HG02840 (cell line): ENCODE data around the gene FOXN3.
"Not testable (repeated sequence)": the region's sequence is repeated elsewhere in the genome, so short reads cannot be mapped to it uniquely, and the experiment has no call there.

ENCODE experiments used
- ATAC-seq: cut with Tn5 transposase; IDR thresholded peaks from one replicate; pipeline ENCODE4 v1.9.1; 2021; ENCODE audit warnings: mild to moderate bottlenecking, moderate library complexity, moderate number of reproducible peaks; ENCODE audit not compliant: unreplicated experiment, low FRiP score

The FOXN3 gene

DNA sequence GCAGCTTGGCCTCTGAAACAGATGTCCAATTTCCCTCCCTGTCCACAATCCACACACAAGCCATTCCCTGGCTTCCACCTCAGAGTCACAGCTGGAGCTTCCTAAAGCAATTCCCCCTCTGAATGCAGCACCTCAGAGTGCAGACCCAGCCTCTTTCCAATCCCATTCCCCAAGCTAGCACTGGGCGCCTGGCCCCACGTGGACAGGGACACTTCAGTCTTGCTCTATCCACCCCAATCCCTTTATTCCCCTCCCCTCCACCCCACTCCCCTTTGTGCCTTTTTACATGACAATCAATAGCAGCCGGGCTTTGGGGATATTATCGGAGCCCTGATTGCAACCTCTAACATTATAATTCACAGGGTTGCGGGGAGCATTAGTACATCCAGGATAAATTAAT is 300.0 kb downstream of the FOXN3 start:
- no peak for ATAC-seq

GRCh38 chr14:89114109-89114508 is 302.9 kb downstream of the FOXN3 start:
- no peak for ATAC-seq

- ATAC-seq, result no peak
Measured at GRCh38 chr14:89112720-89113119, 304.3 kb downstream of the FOXN3 start.

DNA sequence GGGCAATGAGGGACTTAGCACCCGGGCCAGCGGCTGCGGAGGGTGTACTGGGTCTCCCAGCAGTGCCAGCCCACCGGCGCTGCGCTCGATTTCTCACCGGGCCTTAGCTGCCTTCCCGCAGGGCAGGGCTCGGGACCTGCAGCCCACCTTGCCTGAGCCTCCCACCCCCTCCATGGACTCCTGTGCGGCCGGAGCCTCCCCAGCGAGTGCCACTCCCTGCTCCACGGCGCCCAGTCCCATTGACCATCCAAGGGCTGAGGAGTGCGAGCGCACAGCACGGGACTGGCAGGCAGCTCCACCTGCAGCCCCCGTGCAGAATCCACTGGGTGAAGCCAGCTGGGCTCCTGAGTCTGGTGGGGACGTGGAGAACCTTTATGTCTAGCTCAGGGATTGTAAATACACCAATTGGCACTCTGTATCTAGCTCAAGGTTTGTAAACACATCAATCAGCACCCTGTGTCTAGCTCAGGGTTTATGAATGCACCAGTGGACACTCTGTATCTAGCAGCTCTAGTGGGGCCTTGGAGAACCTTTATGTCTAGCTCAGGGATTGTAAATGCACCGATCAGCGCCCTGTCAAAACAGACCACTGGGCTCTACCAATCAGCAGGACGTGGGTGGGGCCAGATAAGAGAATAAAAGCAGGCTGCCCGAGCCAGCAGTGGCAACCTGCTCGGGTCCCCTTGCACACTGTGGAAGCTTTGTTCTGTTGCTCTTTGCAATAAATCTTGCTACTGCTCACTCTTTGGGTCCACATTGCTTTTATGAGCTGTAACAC is 305.1 kb downstream of the FOXN3 start:
- not testable (repeated sequence) for ATAC-seq

DNA sequence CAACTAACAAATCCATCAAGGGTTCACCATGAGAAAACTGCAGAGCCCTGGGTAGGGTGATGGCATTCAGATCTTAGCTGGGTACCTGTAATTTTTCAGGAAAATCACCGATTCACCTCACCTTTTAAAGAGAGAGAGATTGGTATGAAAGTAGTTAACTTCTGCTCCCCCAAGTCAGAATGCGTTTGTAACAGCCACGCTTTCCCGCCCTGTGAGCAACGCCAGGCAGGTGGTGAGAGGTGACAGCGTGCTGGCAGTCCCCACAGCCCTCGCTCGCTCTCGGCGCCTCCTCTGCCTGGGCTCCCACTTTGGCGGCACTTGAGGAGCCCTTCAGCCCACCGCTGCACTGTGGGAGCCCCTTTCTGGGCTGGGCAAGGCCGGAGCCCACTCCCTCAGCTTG is 305.8 kb downstream of the FOXN3 start:
- not testable (repeated sequence) for ATAC-seq

- no peak for ATAC-seq
Measured at GRCh38 chr14:89110110-89110509, 306.9 kb downstream of the FOXN3 start.

DNA sequence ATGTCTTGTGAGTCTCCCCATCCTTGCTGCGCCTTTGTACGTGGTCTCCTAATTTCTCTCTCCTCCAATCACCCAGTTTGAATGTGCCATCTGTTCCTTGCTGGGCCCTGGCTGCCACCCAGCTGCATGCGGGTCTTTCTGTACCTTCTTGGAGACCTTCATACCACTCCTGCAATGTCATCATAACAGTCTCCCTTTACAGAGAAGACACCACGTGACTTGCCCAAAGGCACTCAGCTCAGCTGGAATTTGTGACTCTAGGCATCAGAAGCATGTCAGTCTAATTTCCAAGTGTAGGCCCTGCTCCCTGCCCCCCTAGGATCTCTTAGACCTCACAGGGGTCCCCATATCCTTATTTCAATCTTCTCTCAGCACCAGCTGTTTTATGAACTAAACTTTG is 308.4 kb downstream of the FOXN3 start:
- ATAC-seq, result no peak

- no peak for ATAC-seq
Measured at GRCh38 chr14:89107626-89108025, 309.4 kb downstream of the FOXN3 start.
